ENCODE measurements around the gene EIF5A2. TPM values are rescaled to one million over a fixed set of nuclear protein-coding genes. Genes with fewer than 3 reads are reported as not detected.
"Not testable (repeated sequence)": the region's sequence is repeated elsewhere in the genome, so short reads cannot be mapped to it uniquely, and the experiment has no call there.

The EIF5A2 gene
- total RNA-seq (10 to 100 TPM in 1 of 2 donors, 1 to 10 TPM in 1; 8.4 to 14.5 TPM), total RNA-seq (14.8 to 26.7 reads per million in 2 donors)

GRCh38 chr3:170908235-170909116 lies at the start of gene EIF5A2:
Gene EIF5A2, minus strand, starts transcription at chr3:170908637. Its CDS starts 831 bp downstream, at chr3:170907806.
- peak within 1 kb of the TSS; percentile 95 for H3K4me3 Mint-ChIP-seq
- H3K9me3 ChIP-seq (ENCODE audit: control insufficient read depth, low read length, poor library complexity, severe bottlenecking): no peaks in the 10 kb centered on the region
- DNase-seq (peak; percentile 88 to 92 (median 90)), ATAC-seq (peak; percentile 96)
- H3K4me1 Mint-ChIP-seq: peaks cover 5% of the 10 kb centered on the region
- peak within 1 kb of the TSS; percentile 89 for H3K27ac Mint-ChIP-seq
- H3K36me3 Mint-ChIP-seq (ENCODE audit: low read depth): no peaks in the 10 kb centered on the region
- no peaks in the 10 kb centered on the region for H3K27me3 Mint-ChIP-seq

GRCh38 chr3:170956647-170957046 lies 48.2 kb upstream of the EIF5A2 start:
- H3K27me3 Mint-ChIP-seq: peaks cover 50% of the 10 kb centered on the region
- DNase-seq (no peak), ATAC-seq (no peak)
- no peak overlapping the region for H3K27ac Mint-ChIP-seq
- H3K9me3 ChIP-seq (ENCODE audit: control insufficient read depth, low read length, poor library complexity, severe bottlenecking): no peaks in the 10 kb centered on the region
- peaks cover 5% of the 10 kb centered on the region for H3K36me3 Mint-ChIP-seq (ENCODE audit: low read depth)
- H3K4me1 Mint-ChIP-seq: no peaks in the 10 kb centered on the region
- H3K4me3 Mint-ChIP-seq: no peak overlapping the region

- DNase-seq (no peak), ATAC-seq (no peak)
- H3K36me3 Mint-ChIP-seq (ENCODE audit: low read depth): no peaks in the 10 kb centered on the region
- no peaks in the 10 kb centered on the region for H3K4me1 Mint-ChIP-seq
- no peak overlapping the region for H3K4me3 Mint-ChIP-seq
- H3K27ac Mint-ChIP-seq: no peak overlapping the region
- no peaks in the 10 kb centered on the region for H3K9me3 ChIP-seq (ENCODE audit: control insufficient read depth, low read length, poor library complexity, severe bottlenecking)
- peaks cover 34% of the 10 kb centered on the region for H3K27me3 Mint-ChIP-seq
Observed at GRCh38 chr3:170953736-170954135, 45.3 kb upstream of the EIF5A2 start.

GRCh38 chr3:170953229-170953628 lies 44.8 kb upstream of the EIF5A2 start:
- no peaks in the 10 kb centered on the region for H3K36me3 Mint-ChIP-seq (ENCODE audit: low read depth)
- ATAC-seq: no peak
- H3K4me3 Mint-ChIP-seq: no peak overlapping the region

GRCh38 chr3:170949211-170949610 lies 40.8 kb upstream of the EIF5A2 start:
- H3K27me3 Mint-ChIP-seq: peaks cover 25% of the 10 kb centered on the region
- DNase-seq: no peak
- H3K27ac Mint-ChIP-seq: no peak overlapping the region
- H3K4me1 Mint-ChIP-seq: no peaks in the 10 kb centered on the region
- no peak overlapping the region for H3K4me3 Mint-ChIP-seq
- no peaks in the 10 kb centered on the region for H3K9me3 ChIP-seq (ENCODE audit: control insufficient read depth, low read length, poor library complexity, severe bottlenecking)
- no peaks in the 10 kb centered on the region for H3K36me3 Mint-ChIP-seq (ENCODE audit: low read depth)
- ATAC-seq: no peak

More at GRCh38 chr3:170953229-170953628, 44.8 kb upstream of the EIF5A2 start:
- no peaks in the 10 kb centered on the region for H3K9me3 ChIP-seq (ENCODE audit: control insufficient read depth, low read length, poor library complexity, severe bottlenecking)
- peaks cover 34% of the 10 kb centered on the region for H3K27me3 Mint-ChIP-seq
- no peaks in the 10 kb centered on the region for H3K4me1 Mint-ChIP-seq
- no peak overlapping the region for H3K27ac Mint-ChIP-seq
- no peak for DNase-seq

- DNase-seq: no peak
- no peaks in the 10 kb centered on the region for H3K9me3 ChIP-seq (ENCODE audit: control insufficient read depth, low read length, poor library complexity, severe bottlenecking)
- Mint-ChIP-seq H3K36me3 (ENCODE audit: low read depth) (no peaks in the 10 kb centered on the region), H3K4me3 (no peak overlapping the region), H3K27me3 (peaks cover 23% of the 10 kb centered on the region), H3K4me1 (no peaks in the 10 kb centered on the region), H3K27ac (no peak overlapping the region)
- ATAC-seq: no peak
Observed at GRCh38 chr3:170947018-170947769, 38.8 kb upstream of the EIF5A2 start.

- no peak overlapping the region for H3K4me3 Mint-ChIP-seq
- H3K36me3 Mint-ChIP-seq (ENCODE audit: low read depth): no peaks in the 10 kb centered on the region
- no peaks in the 10 kb centered on the region for H3K4me1 Mint-ChIP-seq
- peaks cover 14% of the 10 kb centered on the region for H3K27me3 Mint-ChIP-seq
- H3K9me3 ChIP-seq (ENCODE audit: control insufficient read depth, low read length, poor library complexity, severe bottlenecking): peaks cover 3% of the 10 kb centered on the region
- H3K27ac Mint-ChIP-seq: no peak overlapping the region
- ATAC-seq (no peak), DNase-seq (no peak)
Observed at GRCh38 chr3:170942011-170942410, 33.6 kb upstream of the EIF5A2 start.

- Mint-ChIP-seq H3K4me3 (no peak overlapping the region), H3K27me3 (peaks cover 14% of the 10 kb centered on the region), H3K4me1 (no peaks in the 10 kb centered on the region), H3K36me3 (ENCODE audit: low read depth) (no peaks in the 10 kb centered on the region), H3K27ac (no peak overlapping the region)
- DNase-seq (no peak), ATAC-seq (no peak)
- peaks cover 3% of the 10 kb centered on the region for H3K9me3 ChIP-seq (ENCODE audit: control insufficient read depth, low read length, poor library complexity, severe bottlenecking)
Observed at GRCh38 chr3:170941551-170941950, 33.1 kb upstream of the EIF5A2 start.

- not testable (repeated sequence) for H3K4me3 Mint-ChIP-seq, H3K4me1 Mint-ChIP-seq
Observed at GRCh38 chr3:170933039-170933438, 24.6 kb upstream of the EIF5A2 start.

GRCh38 chr3:170923553-170923952 lies 15.1 kb upstream of the EIF5A2 start:
- H3K4me1 Mint-ChIP-seq; ATAC-seq; H3K27me3 Mint-ChIP-seq; H3K9me3 ChIP-seq (ENCODE audit: control insufficient read depth, low read length, poor library complexity, severe bottlenecking); H3K4me3 Mint-ChIP-seq; H3K36me3 Mint-ChIP-seq (ENCODE audit: low read depth); DNase-seq; H3K27ac Mint-ChIP-seq: not testable (repeated sequence)

More at GRCh38 chr3:170933039-170933438, 24.6 kb upstream of the EIF5A2 start:
- not testable (repeated sequence) for ATAC-seq; H3K9me3 ChIP-seq (ENCODE audit: control insufficient read depth, low read length, poor library complexity, severe bottlenecking); H3K27ac Mint-ChIP-seq; DNase-seq; H3K36me3 Mint-ChIP-seq (ENCODE audit: low read depth)
- H3K27me3 Mint-ChIP-seq: peaks cover 12% of the 10 kb centered on the region

- Mint-ChIP-seq H3K36me3 (ENCODE audit: low read depth) (no peaks in the 10 kb centered on the region), H3K27ac (no peak overlapping the region), H3K4me3 (no peak overlapping the region), H3K27me3 (no peaks in the 10 kb centered on the region), H3K4me1 (no peaks in the 10 kb centered on the region)
- ATAC-seq (no peak), DNase-seq (no peak)
- no peaks in the 10 kb centered on the region for H3K9me3 ChIP-seq (ENCODE audit: control insufficient read depth, low read length, poor library complexity, severe bottlenecking)
Observed at GRCh38 chr3:170918715-170919114, 10.3 kb upstream of the EIF5A2 start.

GRCh38 chr3:170914690-170915089 lies 6.3 kb upstream of the EIF5A2 start:
- H3K4me1 Mint-ChIP-seq: no peaks in the 10 kb centered on the region
- no peaks in the 10 kb centered on the region for H3K27me3 Mint-ChIP-seq

GRCh38 chr3:170914212-170914611 lies 5.8 kb upstream of the EIF5A2 start:
- H3K27me3 Mint-ChIP-seq: no peaks in the 10 kb centered on the region
- no peak overlapping the region for H3K4me3 Mint-ChIP-seq
- no peak overlapping the region for H3K27ac Mint-ChIP-seq
- no peaks in the 10 kb centered on the region for H3K9me3 ChIP-seq (ENCODE audit: control insufficient read depth, low read length, poor library complexity, severe bottlenecking)
- H3K36me3 Mint-ChIP-seq (ENCODE audit: low read depth): no peaks in the 10 kb centered on the region
- DNase-seq (no peak), ATAC-seq (no peak)
- no peaks in the 10 kb centered on the region for H3K4me1 Mint-ChIP-seq

More at GRCh38 chr3:170914690-170915089, 6.3 kb upstream of the EIF5A2 start:
- no peaks in the 10 kb centered on the region for H3K9me3 ChIP-seq (ENCODE audit: control insufficient read depth, low read length, poor library complexity, severe bottlenecking)
- Mint-ChIP-seq H3K36me3 (ENCODE audit: low read depth) (no peaks in the 10 kb centered on the region), H3K27ac (no peak overlapping the region), H3K4me3 (no peak overlapping the region)
- no peak for DNase-seq
- no peak for ATAC-seq
